Activated T-helper 1 cell treated with anti-CD3 and anti-CD28 coated beads, Interleukin-2, amount 50 U/mL, for 16 hours (primary cell): ENCODE data around the gene KLHL34.

Source experiments
- DNase-seq, 2 donors: peaks; one replicate each; pipeline ENCODE4 v3.0.0-alpha.2; 2020; ENCODE audit warnings: low read depth in 1 of 2, low spot score in 1 of 2

Gene KLHL34

GRCh38 chrX:21655901-21656586, 2.1 kb downstream of the KLHL34 start:
- DNase-seq: no peak

- DNase-seq: no peak
Measured at GRCh38 chrX:21645886-21646285, 12.2 kb downstream of the KLHL34 start.

- no peak for DNase-seq
Measured at GRCh38 chrX:21645431-21645830, 12.7 kb downstream of the KLHL34 start.

- DNase-seq: no peak
Measured at GRCh38 chrX:21639775-21640174, 18.4 kb downstream of the KLHL34 start.

- no peak for DNase-seq
Measured at GRCh38 chrX:21638311-21638710, 19.8 kb downstream of the KLHL34 start.

GRCh38 chrX:21632027-21632426, 26.1 kb downstream of the KLHL34 start:
- DNase-seq: no peak

- DNase-seq: no peak
Measured at GRCh38 chrX:21623778-21624501, 34.2 kb downstream of the KLHL34 start.

GRCh38 chrX:21620234-21620633, 37.9 kb downstream of the KLHL34 start:
- no peak for DNase-seq

GRCh38 chrX:21616386-21616785, 41.7 kb downstream of the KLHL34 start:
- DNase-seq: no peak

- no peak for DNase-seq
Measured at GRCh38 chrX:21612154-21612553, 46.0 kb downstream of the KLHL34 start.

GRCh38 chrX:21610168-21610567, 48.0 kb downstream of the KLHL34 start:
- no peak for DNase-seq

GRCh38 chrX:21606002-21606401, 52.1 kb downstream of the KLHL34 start:
- DNase-seq: no peak
